GM12878 (cell line): ENCODE results near the gene LRP1. TPM values are rescaled to one million over a fixed set of nuclear protein-coding genes. Genes with fewer than 3 reads are reported as not detected.

Source experiments
- ATAC-seq: fragments of 200-7000 bp; cut with Tn5 transposase; 3 replicates; pipeline ENCODE4 v1.9.1; 2020; ENCODE audit warnings: mild to moderate bottlenecking, moderate library complexity
- BruUV-seq: library from RNA; stranded (reverse); fragments of 400-500 nt; replicated peaks from 2 replicates; lab custom pipeline; 2021; lab: Mats Ljungman, UMichigan
- CTCF ChIA-PET: fragments of 300-600 bp; sonication (Branson Sonifier 250); formaldehyde crosslinking; extraction: SDS; loops from one replicate; lab custom pipeline; 2021; ENCODE audit warnings: inconsistent platforms; lab: Yijun Ruan, JAX
- POLR2A ChIA-PET: fragments of 350-600 bp; formaldehyde crosslinking; extraction: SDS; loops from one replicate; lab custom pipeline; 2021; ENCODE audit warnings: inconsistent platforms; lab: Charles Lee
- RAD21 ChIA-PET: fragments of 300-600 bp; sonication (Branson Sonifier 250); formaldehyde crosslinking; loops from one replicate; lab custom pipeline; 2023; ENCODE audit warnings: antibody characterized with exemption; ENCODE audit not compliant: unreplicated experiment; lab: Charles Lee
- SMC1A ChIA-PET: fragments of 300-600 bp; sonication (Branson Sonifier 250); formaldehyde crosslinking; loops from one replicate; lab custom pipeline; 2023; ENCODE audit not compliant: unreplicated experiment, uncharacterized antibody; lab: Charles Lee
- DNase-seq: peaks from one replicate; pipeline ENCODE4 v3.0.0-alpha.2; 2011; ENCODE audit warnings: low read depth, low spot score
- FAIRE-seq: peaks from 3 replicates; lab custom pipeline; 2011; peaks lifted over from hg19 to GRCh38; lab: Jason Lieb, UNC
- H2AFZ ChIP-seq: 2 replicates; pipeline ENCODE4 v1.6.0; 2011; ENCODE audit warnings: low read depth, low read length, control low read depth; ENCODE audit not compliant: control insufficient read depth
- H3K27ac ChIP-seq: 2 replicates; pipeline ENCODE4 v1.5.1; 2011; ENCODE audit warnings: control low read depth; ENCODE audit not compliant: control insufficient read depth, insufficient read depth
- H3K27me3 ChIP-seq, 2 experiments: replicated peaks in 1 of 2; 2 replicates each; pipeline versions ENCODE4 v1.6.0 to v1.6.1; 2011; ENCODE audit warnings: low read length in 1 of 2; ENCODE audit not compliant: control insufficient read depth in 2 of 2, insufficient read depth in 2 of 2
- H3K36me3 ChIP-seq, 2 experiments: 2 replicates each; pipeline ENCODE4 v1.5.1; 2011; ENCODE audit warnings: low read length in 1 of 2; ENCODE audit not compliant: control insufficient read depth in 2 of 2, insufficient read depth in 2 of 2
- H3K4me1 ChIP-seq: 2 replicates; pipeline ENCODE4 v1.6.1; 2011; ENCODE audit warnings: mild to moderate bottlenecking, low read length, moderate library complexity, mixed read lengths; ENCODE audit not compliant: control insufficient read depth, insufficient read depth
- H3K4me2 ChIP-seq: 2 replicates; pipeline ENCODE4 v1.6.0; 2011; ENCODE audit warnings: control low read depth; ENCODE audit not compliant: control insufficient read depth, insufficient read depth
- H3K4me3 ChIP-seq: fragments of 200-600 bp; sonication (generic); 2 replicates; pipeline ENCODE4 v1.5.1; 2016
- H3K79me2 ChIP-seq: 2 replicates; pipeline ENCODE4 v1.6.0; 2011; ENCODE audit warnings: low read length; ENCODE audit not compliant: control insufficient read depth, insufficient read depth
- H3K9ac ChIP-seq: 2 replicates; pipeline ENCODE4 v1.8.0; 2011; ENCODE audit warnings: low read length, control low read depth, mixed read lengths; ENCODE audit not compliant: control insufficient read depth, insufficient read depth
- H3K9me3 ChIP-seq: replicated peaks from 3 replicates; pipeline ENCODE4 v1.5.1; 2011; ENCODE audit warnings: mild to moderate bottlenecking, low read length; ENCODE audit not compliant: control insufficient read depth, insufficient read depth
- H4K20me1 ChIP-seq: 2 replicates; pipeline ENCODE4 v1.6.0; 2011; ENCODE audit not compliant: control insufficient read depth, insufficient read depth
- POLR2AphosphoS2 ChIP-seq: IDR thresholded peaks from 2 replicates; pipeline ENCODE4 v1.6.1; 2011; ENCODE audit warnings: low read depth, mild to moderate bottlenecking, low read length, improper control_type of control experiment, moderate library complexity
- WGBS: methylation state at CpG from one replicate; pipeline ENCODE4 v1.1.6; 2016; ENCODE audit warnings: low lambda C conversion rate; ENCODE audit not compliant: insufficient replicate concordance, insufficient coverage; ENCODE audit errors: missing lambda C conversion rate; 5-methylcytosine and 5-hydroxymethylcytosine counted together
- in situ Hi-C: fragments of 300-500 bp; cut with MboI; formaldehyde crosslinking; loops from 9 replicates; pipeline ENCODE4 v1.14.3; 2018; ENCODE audit warnings: mixed read lengths
- intact Hi-C: fragments of 100-400 bp; cut with micrococcal nuclease; formaldehyde crosslinking; loops from one replicate; pipeline ENCODE4 v1.14.2; 2022; ENCODE audit not compliant: unreplicated experiment
- polyA plus RNA-seq, 11 experiments: library from polyadenylated mRNA; depleted of rRNA in 4 of 11; unstranded in 6 of 11; stranded (reverse) in 5 of 11; fragments of >200 nt; fragmentation: Nextera tagmentation in 4 of 11; fragmentation: Illumina TruSeq in 1 of 11; extraction: Ambion mirVana in 4 of 11; extraction: Trizol in 1 of 11; gene quantifications; 1 replicate in 1 of 11; 2 replicates in 10 of 11; pipeline versions ENCODE4 v1.2.1 to v1.2.3, GENCODE V29; 2011 to 2016; ENCODE audit warnings: inconsistent platforms in 2 of 11, missing spikeins in 2 of 11, low read depth in 1 of 11
- total RNA-seq, 4 experiments: library from RNA; depleted of rRNA in 3 of 4; stranded (reverse); fragments of >200 nt in 3 of 4; fragmentation: Illumina TruSeq in 1 of 4; extraction: Trizol in 1 of 4; gene quantifications; 2 replicates each; pipeline versions ENCODE4 v1.2.1 to v1.2.3, GENCODE V29; 2013 to 2021
- TF ChIP-seq, protein P1 (sequence below): IDR thresholded peaks from 2 replicates; pipeline ENCODE4 v1.6.1; 2012; ENCODE audit warnings: improper control_type of control experiment, low read depth, low read length; ENCODE audit not compliant: insufficient replicate concordance

LRP1 gene
- total and polyA plus RNA-seq, 10 of the 15 experiments (the other 5 are each of a cell fraction or from before 2014, with no cell fraction given) = under 0.01 to 1.1 (median 0.20) TPM; not detected in 2

DNA sequence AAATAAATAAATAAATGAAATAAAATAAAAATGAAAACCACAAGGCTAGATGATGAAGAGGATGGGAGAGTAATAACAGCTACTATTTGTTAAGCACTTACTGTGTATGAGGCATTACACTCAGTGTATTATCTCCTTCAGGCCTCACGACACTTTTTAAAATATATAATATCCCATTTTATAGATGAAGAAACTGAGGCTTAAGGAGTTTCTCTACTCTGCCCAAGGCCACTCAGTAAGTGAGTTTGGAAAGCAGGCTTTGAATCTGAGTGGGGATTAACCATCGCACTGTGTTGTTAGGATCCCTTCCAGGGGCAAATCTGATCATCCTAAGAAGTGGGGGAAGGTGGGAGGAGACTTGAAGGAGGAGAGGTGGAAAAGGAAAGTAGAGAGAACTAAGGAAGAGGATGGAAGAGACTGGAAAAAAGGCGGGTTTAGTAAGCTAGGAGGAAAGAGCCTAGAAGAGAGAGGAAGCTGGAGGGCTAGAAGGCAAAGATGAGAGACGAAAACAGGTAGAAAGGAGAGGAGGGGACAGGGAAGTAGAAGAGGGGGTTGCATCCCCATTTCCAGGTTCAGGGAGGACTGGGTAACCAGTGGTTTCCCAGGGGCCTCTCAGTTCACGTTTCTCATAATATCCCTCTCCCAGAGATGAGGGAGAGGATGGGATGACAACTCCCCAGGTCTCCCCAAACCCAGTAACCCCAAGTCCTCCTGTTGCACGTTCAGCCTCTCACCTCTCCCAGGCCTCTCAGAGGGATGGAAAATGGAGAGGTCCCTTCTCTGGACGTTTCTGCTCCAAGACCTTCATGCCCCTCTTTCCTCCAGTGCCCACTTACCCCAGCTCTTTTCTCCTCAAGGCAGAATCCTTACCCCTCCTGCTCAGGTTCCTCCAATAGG lies 18.8 kb upstream of the LRP1 start:
- H3K27me3 ChIP-seq = no peaks in the 10 kb centered on the region
- WGBS = 36% methylated on average over 7 of the region's 7 CpGs
- H3K79me2 ChIP-seq = peaks cover 41% of the 10 kb centered on the region
- in situ Hi-C loops (loop anchor here (5.0 kb wide), 3 partner anchors 42 to 352 kb away; no protein-coding TSS in a partner anchor), intact Hi-C loops (loop anchor here (5.0 kb wide), 2 partner anchors 267 to 357 kb away; partner anchors contain the start of gene PRIM1)
- H4K20me1 ChIP-seq = no peaks in the 10 kb centered on the region
- peak overlapping the region; percentile 97 for H3K27ac ChIP-seq
- H3K9ac ChIP-seq = peak overlapping the region; percentile 96
- peak overlapping the region; percentile 95 for H3K4me3 ChIP-seq
- CTCF ChIA-PET = interaction anchor here (1.0 to 11.7 kb wide), 7 partner anchors 14 to 101 kb away, joined by 3 to 458 read pairs (median 57); partner anchors contain the start of genes NAB2, NEMP1 and ZBTB39
- peaks cover 17 to 25% of the 10 kb centered on the region in 2 experiments for H3K36me3 ChIP-seq
- RAD21 ChIA-PET = interaction anchor here (3.0 to 5.3 kb wide), 6 partner anchors 16 to 106 kb away, joined by 37 to 285 read pairs (median 65); partner anchors contain the start of genes NAB2 and NEMP1
- SMC1A ChIA-PET = interaction anchor here (1.0 to 8.6 kb wide), 7 partner anchors 13 to 45 kb away, joined by 3 to 246 read pairs (median 50); partner anchors contain the start of gene NEMP1
- DNase-seq = no peak
- POLR2A ChIA-PET = interaction anchor here (0.6 to 4.9 kb wide), 9 partner anchors 8 to 45 kb away, joined by 4 to 94 read pairs (median 35); partner anchors contain the start of genes NAB2 and NEMP1
- no peak overlapping the region for H2AFZ ChIP-seq
- TF ChIP-seq, protein P1, sequence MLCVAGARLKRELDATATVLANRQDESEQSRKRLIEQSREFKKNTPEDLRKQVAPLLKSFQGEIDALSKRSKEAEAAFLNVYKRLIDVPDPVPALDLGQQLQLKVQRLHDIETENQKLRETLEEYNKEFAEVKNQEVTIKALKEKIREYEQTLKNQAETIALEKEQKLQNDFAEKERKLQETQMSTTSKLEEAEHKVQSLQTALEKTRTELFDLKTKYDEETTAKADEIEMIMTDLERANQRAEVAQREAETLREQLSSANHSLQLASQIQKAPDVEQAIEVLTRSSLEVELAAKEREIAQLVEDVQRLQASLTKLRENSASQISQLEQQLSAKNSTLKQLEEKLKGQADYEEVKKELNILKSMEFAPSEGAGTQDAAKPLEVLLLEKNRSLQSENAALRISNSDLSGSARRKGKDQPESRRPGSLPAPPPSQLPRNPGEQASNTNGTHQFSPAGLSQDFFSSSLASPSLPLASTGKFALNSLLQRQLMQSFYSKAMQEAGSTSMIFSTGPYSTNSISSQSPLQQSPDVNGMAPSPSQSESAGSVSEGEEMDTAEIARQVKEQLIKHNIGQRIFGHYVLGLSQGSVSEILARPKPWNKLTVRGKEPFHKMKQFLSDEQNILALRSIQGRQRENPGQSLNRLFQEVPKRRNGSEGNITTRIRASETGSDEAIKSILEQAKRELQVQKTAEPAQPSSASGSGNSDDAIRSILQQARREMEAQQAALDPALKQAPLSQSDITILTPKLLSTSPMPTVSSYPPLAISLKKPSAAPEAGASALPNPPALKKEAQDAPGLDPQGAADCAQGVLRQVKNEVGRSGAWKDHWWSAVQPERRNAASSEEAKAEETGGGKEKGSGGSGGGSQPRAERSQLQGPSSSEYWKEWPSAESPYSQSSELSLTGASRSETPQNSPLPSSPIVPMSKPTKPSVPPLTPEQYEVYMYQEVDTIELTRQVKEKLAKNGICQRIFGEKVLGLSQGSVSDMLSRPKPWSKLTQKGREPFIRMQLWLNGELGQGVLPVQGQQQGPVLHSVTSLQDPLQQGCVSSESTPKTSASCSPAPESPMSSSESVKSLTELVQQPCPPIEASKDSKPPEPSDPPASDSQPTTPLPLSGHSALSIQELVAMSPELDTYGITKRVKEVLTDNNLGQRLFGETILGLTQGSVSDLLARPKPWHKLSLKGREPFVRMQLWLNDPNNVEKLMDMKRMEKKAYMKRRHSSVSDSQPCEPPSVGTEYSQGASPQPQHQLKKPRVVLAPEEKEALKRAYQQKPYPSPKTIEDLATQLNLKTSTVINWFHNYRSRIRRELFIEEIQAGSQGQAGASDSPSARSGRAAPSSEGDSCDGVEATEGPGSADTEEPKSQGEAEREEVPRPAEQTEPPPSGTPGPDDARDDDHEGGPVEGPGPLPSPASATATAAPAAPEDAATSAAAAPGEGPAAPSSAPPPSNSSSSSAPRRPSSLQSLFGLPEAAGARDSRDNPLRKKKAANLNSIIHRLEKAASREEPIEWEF = no peak
- TF ChIP-seq POLR2AphosphoS2 = 0 out of 2 replicates have a peak, but pooled peaks have one; percentile 33
- FAIRE-seq = no peak
- no peak for ATAC-seq
- BruUV-seq = no TSS peak
- peak overlapping the region; percentile 88 for H3K4me2 ChIP-seq
- H3K4me1 ChIP-seq = peaks cover 8% of the 10 kb centered on the region
- no peaks in the 10 kb centered on the region for H3K9me3 ChIP-seq
